ENCODE data around the gene WDR93. TPM values are rescaled to one million over a fixed set of nuclear protein-coding genes. Genes with fewer than 3 reads are reported as not detected.

Gene WDR93
- polyA plus RNA-seq, 3 donors: not detected

DNA sequence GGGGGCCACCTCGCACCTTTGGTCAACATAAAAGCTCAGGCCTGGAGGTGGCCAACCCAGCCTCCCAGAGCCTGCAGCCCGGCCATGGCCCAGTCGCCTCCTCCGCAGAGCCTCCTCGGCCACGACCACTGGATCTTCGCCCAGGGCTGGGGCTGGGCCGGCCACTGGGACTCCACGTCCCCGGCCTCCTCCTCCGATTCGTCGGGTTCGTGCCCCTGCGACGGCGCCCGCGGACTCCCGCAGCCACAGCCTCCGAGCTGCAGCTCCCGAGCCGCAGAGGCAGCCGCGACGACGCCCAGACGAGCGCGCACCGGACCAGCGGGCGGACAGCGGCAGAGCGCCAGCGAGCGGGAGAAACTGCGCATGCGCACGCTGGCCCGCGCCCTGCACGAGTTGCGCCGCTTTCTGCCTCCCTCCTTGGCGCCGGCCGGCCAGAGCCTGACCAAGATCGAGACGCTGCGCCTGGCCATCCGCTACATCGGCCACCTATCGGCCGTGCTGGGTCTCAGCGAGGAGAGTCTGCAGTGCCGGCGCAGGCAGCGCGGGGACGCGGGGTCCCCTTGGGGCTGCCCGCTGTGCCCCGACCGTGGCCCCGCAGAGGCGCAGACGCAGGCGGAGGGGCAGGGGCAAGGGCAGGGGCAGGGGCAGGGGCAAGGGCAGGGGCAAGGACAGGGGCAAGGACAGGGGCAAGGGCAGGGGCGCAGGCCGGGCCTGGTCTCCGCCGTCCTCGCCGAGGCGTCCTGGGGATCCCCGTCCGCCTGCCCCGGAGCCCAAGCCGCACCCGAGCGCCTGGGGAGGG lies 85.9 kb downstream of the WDR93 start, which contains the start of gene MESP2:
TSS of gene MESP2 (plus strand) at position 59 of the 799 bp plus-strand sequence. CDS start at position 85, 26 bp downstream.
- Histone ChIP-seq H3K4me3 (replicated peaks in 1 of 3; ENCODE audit: low read depth in 2 of 3, low read length in 3 of 3) (peak within 1 kb of the TSS; percentile 7 to 64 (median 22)), H4K20me1 (ENCODE audit: insufficient read depth, low read length) (no peaks in the 10 kb centered on the region), H2AFZ (ENCODE audit: insufficient read depth, low read depth, low read length, poor library complexity, severe bottlenecking) (peak within 1 kb of the TSS; percentile 81), H3K4me1 (ENCODE audit: control insufficient read depth in 1 of 2, insufficient read depth in 2 of 2, low read length in 2 of 2) (peaks cover 27 to 36% of the 10 kb centered on the region in 2 donors), H3K36me3 (replicated peaks in 1 of 2; ENCODE audit: control insufficient read depth in 1 of 2, insufficient read depth in 2 of 2, low read length in 2 of 2) (no peaks in the 10 kb centered on the region), H3K79me2 (ENCODE audit: insufficient read depth, low read length) (no peaks in the 10 kb centered on the region), H3K9me3 (replicated peaks in 1 of 2; ENCODE audit: control insufficient read depth in 1 of 2, insufficient read depth in 1 of 2, low read length in 2 of 2) (no peaks in the 10 kb centered on the region), H3K27me3 (ENCODE audit: control insufficient read depth in 2 of 2, insufficient read depth in 2 of 2, low read length in 2 of 2) (peaks cover 0 to 11% of the 10 kb centered on the region in 2 donors), H3K4me2 (replicated peaks; ENCODE audit: extremely low read depth, low read length, poor library complexity, severe bottlenecking) (peak within 1 kb of the TSS; percentile 76), H3K9ac (ENCODE audit: insufficient read depth, low read length, poor library complexity, severe bottlenecking) (peak within 1 kb of the TSS; percentile 47), H3K27ac (ENCODE audit: low read depth in 1 of 2, low read length in 2 of 2) (no peak within 1 kb of the TSS)
- Mint-ChIP-seq H3K27me3 (ENCODE audit: low read depth in 3 of 3) (peaks cover 2 to 8% (median 8%) of the 10 kb centered on the region in 3 donors), H3K9me3 (no peaks in the 10 kb centered on the region), H3K27ac (peak within 1 kb of the TSS in 2 of 7 donors; percentile 30 to 58), H3K4me1 (peaks cover 24% of the 10 kb centered on the region), H3K36me3 (peaks cover 0 to 3% of the 10 kb centered on the region in 2 donors), H3K4me3 (peak within 1 kb of the TSS; percentile 67 to 76)
- intact Hi-C loops (cut with micrococcal nuclease): no loop called here
- WGBS (ENCODE audit: insufficient coverage): 8% methylated on average over 82 of the region's 82 CpGs
- peak; percentile 78 to 88 (median 84) for DNase-seq
- TF ChIP-seq, protein P1, sequence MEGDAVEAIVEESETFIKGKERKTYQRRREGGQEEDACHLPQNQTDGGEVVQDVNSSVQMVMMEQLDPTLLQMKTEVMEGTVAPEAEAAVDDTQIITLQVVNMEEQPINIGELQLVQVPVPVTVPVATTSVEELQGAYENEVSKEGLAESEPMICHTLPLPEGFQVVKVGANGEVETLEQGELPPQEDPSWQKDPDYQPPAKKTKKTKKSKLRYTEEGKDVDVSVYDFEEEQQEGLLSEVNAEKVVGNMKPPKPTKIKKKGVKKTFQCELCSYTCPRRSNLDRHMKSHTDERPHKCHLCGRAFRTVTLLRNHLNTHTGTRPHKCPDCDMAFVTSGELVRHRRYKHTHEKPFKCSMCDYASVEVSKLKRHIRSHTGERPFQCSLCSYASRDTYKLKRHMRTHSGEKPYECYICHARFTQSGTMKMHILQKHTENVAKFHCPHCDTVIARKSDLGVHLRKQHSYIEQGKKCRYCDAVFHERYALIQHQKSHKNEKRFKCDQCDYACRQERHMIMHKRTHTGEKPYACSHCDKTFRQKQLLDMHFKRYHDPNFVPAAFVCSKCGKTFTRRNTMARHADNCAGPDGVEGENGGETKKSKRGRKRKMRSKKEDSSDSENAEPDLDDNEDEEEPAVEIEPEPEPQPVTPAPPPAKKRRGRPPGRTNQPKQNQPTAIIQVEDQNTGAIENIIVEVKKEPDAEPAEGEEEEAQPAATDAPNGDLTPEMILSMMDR (IDR thresholded peaks at IDR 0.05): peak; percentile 29

DNA sequence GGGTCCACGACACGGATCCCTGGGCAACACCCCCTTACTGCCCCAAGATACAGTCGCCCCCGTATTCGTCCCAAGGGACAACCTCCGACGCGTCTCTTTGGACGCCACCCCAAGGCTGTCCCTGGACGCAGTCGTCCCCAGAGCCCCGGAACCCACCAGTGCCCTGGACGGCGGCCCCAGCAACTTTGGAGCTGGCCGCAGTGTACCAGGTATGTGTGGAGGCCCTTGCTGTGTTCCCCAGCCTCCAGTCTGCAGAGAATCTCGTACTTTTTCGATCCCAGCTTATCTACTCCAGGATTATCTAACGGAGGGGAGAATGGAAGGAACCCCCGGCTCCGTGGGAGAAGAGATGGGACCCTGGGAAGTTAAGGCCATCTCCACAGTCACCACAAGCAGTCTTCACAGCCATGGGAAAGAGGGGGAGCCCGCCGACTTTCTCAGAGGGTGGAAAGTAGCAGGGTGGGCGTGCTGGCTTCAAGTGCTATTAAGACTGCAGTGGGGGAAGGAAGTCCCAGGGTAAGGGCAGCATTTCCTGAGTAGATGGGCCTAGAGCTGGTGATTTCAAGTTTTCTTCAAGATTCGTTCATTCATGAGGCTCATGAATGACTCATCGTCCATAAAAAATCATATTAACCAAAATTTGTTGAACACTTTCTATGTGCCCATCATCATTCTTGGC lies 86.6 kb downstream of the WDR93 start:
- H3K9me3 ChIP-seq (replicated peaks in 1 of 2; ENCODE audit: control insufficient read depth in 1 of 2, insufficient read depth in 1 of 2, low read length in 2 of 2): no peaks in the 10 kb centered on the region
- no peaks in the 10 kb centered on the region for H4K20me1 ChIP-seq (ENCODE audit: insufficient read depth, low read length)
- H3K4me1 ChIP-seq (ENCODE audit: control insufficient read depth in 1 of 2, insufficient read depth in 2 of 2, low read length in 2 of 2): peaks cover 34 to 43% of the 10 kb centered on the region in 2 donors
- H2AFZ ChIP-seq (ENCODE audit: insufficient read depth, low read depth, low read length, poor library complexity, severe bottlenecking): peak overlapping the region; percentile 81
- peak overlapping the region; percentile 47 for H3K9ac ChIP-seq (ENCODE audit: insufficient read depth, low read length, poor library complexity, severe bottlenecking)
- peaks cover 2 to 8% (median 8%) of the 10 kb centered on the region in 3 donors for H3K27me3 Mint-ChIP-seq (ENCODE audit: low read depth in 3 of 3)
- TF ChIP-seq, protein P1 (IDR thresholded peaks at IDR 0.05): no peak
- intact Hi-C loops (cut with micrococcal nuclease): no loop called here
- peaks cover 0 to 3% of the 10 kb centered on the region in 2 donors for H3K36me3 Mint-ChIP-seq
- H3K27ac Mint-ChIP-seq: peak overlapping the region in 2 of 7 donors; percentile 30 to 58
- no peak overlapping the region for H3K27ac ChIP-seq (ENCODE audit: low read depth in 1 of 2, low read length in 2 of 2)
- peak in 1 of 3 donors; percentile 14 for DNase-seq
- 71% methylated on average over 11 of the region's 25 CpGs for WGBS (ENCODE audit: insufficient coverage)
- H3K27me3 ChIP-seq (ENCODE audit: control insufficient read depth in 2 of 2, insufficient read depth in 2 of 2, low read length in 2 of 2): peaks cover 0 to 11% of the 10 kb centered on the region in 2 donors
- H3K79me2 ChIP-seq (ENCODE audit: insufficient read depth, low read length): no peaks in the 10 kb centered on the region
- H3K4me1 Mint-ChIP-seq: peaks cover 31% of the 10 kb centered on the region
- H3K4me3 ChIP-seq (replicated peaks in 1 of 3; ENCODE audit: low read depth in 2 of 3, low read length in 3 of 3): peak overlapping the region in 1 of 3 experiments; percentile 64
- H3K9me3 Mint-ChIP-seq: no peaks in the 10 kb centered on the region
- no peaks in the 10 kb centered on the region for H3K36me3 ChIP-seq (replicated peaks in 1 of 2; ENCODE audit: control insufficient read depth in 1 of 2, insufficient read depth in 2 of 2, low read length in 2 of 2)
- H3K4me2 ChIP-seq (replicated peaks; ENCODE audit: extremely low read depth, low read length, poor library complexity, severe bottlenecking): peak overlapping the region; percentile 76
- peak overlapping the region; percentile 60 to 61 for H3K4me3 Mint-ChIP-seq

Data from CD14-positive monocyte (primary cell).